Tibial artery (tissue), 4 donors: ENCODE data around the gene TRIM24.
"Not testable (repeated sequence)": the region's sequence is repeated elsewhere in the genome, so short reads cannot be mapped to it uniquely, and the experiment has no call there.

Experiments
- DNase-seq, 2 donors: peaks; one replicate each; pipeline ENCODE4 v3.0.0-alpha.2; 2019
- H3K27ac ChIP-seq, 2 donors: fragments of 200-600 bp; sonication (generic) in 1 of 2; 1 replicate in 1 of 2; 2 replicates in 1 of 2; pipeline ENCODE4 v1.5.1; 2018 to 2019; ENCODE audit warnings: mild to moderate bottlenecking in 1 of 2
- H3K27me3 ChIP-seq, 2 donors: fragments of 200-600 bp; sonication (generic) in 1 of 2; one replicate each; pipeline versions ENCODE4 v1.5.1 to v1.6.0; 2016 to 2019
- H3K36me3 ChIP-seq, 3 donors: fragments of 200-600 bp; sonication (generic) in 2 of 3; one replicate each; pipeline ENCODE4 v1.5.1; 2016 to 2019; ENCODE audit warnings: mild to moderate bottlenecking in 2 of 3
- H3K4me1 ChIP-seq, 4 donors: fragments of 200-600 bp; sonication (generic) in 2 of 4; 1 replicate in 3 of 4; 2 replicates in 1 of 4; pipeline ENCODE4 v1.5.1; 2016 to 2019
- H3K4me3 ChIP-seq, 2 donors: fragments of 200-600 bp; sonication (generic) in 1 of 2; 1 replicate in 1 of 2; 2 replicates in 1 of 2; pipeline ENCODE4 v1.5.1; 2018 to 2019; ENCODE audit warnings: mild to moderate bottlenecking in 2 of 2
- H3K9me3 ChIP-seq, 3 donors: fragments of 200-600 bp; sonication (generic) in 1 of 3; one replicate each; pipeline ENCODE4 v1.5.1; 2016 to 2019
- intact Hi-C: fragments of 100-400 bp; cut with DNase I; formaldehyde crosslinking; loops from one replicate; pipeline ENCODE4 v1.15.0; 2023; ENCODE audit warnings: low total_unique reads
- TF ChIP-seq, protein P1 (sequence below), 2 experiments: fragments of 200-600 bp in 1 of 2; fragments of 450-650 bp in 1 of 2; IDR thresholded peaks; one replicate each; pipeline ENCODE4 v1.5.1; 2017 to 2019; ENCODE audit warnings: antibody characterized with exemption in 2 of 2, mild to moderate bottlenecking in 1 of 2, moderate library complexity in 1 of 2

Gene TRIM24

DNA sequence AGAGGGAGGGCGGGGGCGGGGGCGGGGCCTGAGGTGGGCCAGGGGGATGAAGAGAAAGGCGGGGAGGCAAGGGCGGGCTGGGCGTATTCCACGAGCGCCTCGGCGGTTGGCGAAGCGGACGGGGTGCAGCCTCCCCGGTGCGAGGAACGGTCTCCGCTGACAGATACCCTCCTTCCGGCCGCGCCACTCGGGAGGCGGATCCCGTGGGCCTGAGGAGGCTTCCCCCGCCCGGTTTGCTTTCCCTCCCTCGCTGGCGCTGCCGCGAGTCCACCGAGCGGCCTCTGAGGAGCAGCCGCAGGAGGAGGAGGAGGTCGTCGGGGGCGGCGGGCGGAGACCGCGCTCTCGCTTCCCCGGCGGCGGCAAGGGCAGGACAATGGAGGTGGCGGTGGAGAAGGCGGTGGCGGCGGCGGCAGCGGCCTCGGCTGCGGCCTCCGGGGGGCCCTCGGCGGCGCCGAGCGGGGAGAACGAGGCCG, at the start of gene TRIM24:
Gene TRIM24, plus strand, starts transcription at position 84 of the 473 bp plus-strand sequence. Its CDS starts 290 bp downstream, at position 374.
- intact Hi-C loops: no loop called here
- TF ChIP-seq, protein P1, sequence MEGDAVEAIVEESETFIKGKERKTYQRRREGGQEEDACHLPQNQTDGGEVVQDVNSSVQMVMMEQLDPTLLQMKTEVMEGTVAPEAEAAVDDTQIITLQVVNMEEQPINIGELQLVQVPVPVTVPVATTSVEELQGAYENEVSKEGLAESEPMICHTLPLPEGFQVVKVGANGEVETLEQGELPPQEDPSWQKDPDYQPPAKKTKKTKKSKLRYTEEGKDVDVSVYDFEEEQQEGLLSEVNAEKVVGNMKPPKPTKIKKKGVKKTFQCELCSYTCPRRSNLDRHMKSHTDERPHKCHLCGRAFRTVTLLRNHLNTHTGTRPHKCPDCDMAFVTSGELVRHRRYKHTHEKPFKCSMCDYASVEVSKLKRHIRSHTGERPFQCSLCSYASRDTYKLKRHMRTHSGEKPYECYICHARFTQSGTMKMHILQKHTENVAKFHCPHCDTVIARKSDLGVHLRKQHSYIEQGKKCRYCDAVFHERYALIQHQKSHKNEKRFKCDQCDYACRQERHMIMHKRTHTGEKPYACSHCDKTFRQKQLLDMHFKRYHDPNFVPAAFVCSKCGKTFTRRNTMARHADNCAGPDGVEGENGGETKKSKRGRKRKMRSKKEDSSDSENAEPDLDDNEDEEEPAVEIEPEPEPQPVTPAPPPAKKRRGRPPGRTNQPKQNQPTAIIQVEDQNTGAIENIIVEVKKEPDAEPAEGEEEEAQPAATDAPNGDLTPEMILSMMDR (IDR thresholded peaks at IDR 0.05): no peak

DNA sequence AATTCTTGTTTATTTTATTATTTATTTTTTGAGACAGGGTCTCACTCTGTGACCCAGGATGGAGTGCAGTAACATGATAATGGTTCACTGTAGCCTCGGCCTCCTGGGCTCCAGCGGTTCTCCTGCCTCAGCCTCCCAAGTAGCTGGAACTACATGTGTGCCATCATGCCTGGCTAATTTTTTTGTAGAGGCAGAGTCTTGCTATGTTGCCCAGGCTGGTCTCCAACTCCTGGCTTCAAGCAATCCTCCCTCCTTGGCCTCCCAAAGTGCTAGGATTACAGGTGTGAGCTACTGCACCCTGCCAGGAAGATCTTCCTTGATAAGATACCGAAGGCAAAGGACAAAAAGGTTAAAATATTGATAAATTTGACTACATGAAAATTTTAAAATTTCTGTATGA, 48.0 kb upstream of the TRIM24 start:
- H3K27ac ChIP-seq: not testable (repeated sequence)

More for the DNA sequence above, at the start of gene TRIM24:
- no peaks in the 10 kb centered on the region for H3K27me3 ChIP-seq
- H3K4me3 ChIP-seq: peak within 1 kb of the TSS; percentile 68 to 83
- H3K27ac ChIP-seq: peak within 1 kb of the TSS; percentile 89 to 91
- H3K4me1 ChIP-seq: peaks cover 0 to 11% (median 6%) of the 10 kb centered on the region in 4 donors
- no peaks in the 10 kb centered on the region for H3K36me3 ChIP-seq
- H3K9me3 ChIP-seq: no peaks in the 10 kb centered on the region
- no peak for DNase-seq

DNA sequence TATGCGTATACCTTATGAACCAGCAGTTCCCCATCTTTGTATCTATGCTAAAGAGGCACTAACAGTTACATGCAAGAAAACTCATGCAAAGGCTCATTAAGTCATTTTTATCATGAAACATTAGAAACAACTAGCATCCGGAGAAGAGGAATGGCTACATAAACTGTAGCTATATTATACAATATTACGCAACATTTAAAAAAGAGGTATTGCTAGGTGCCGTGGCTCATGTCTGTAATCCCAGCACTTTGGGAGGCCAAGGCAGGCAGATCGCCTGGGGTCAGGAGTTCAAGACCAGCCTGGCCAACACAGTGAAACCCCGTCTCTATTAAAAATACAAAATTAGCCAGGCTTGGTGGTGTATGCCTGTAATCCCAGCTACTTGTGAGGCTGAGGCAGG, 47.1 kb upstream of the TRIM24 start:
- intact Hi-C loops: not testable (repeated sequence)

More for the DNA sequence above, 48.0 kb upstream of the TRIM24 start:
- H3K36me3 ChIP-seq, H3K4me3 ChIP-seq, DNase-seq, H3K9me3 ChIP-seq, H3K27me3 ChIP-seq, intact Hi-C loops, H3K4me1 ChIP-seq: not testable (repeated sequence)

DNA sequence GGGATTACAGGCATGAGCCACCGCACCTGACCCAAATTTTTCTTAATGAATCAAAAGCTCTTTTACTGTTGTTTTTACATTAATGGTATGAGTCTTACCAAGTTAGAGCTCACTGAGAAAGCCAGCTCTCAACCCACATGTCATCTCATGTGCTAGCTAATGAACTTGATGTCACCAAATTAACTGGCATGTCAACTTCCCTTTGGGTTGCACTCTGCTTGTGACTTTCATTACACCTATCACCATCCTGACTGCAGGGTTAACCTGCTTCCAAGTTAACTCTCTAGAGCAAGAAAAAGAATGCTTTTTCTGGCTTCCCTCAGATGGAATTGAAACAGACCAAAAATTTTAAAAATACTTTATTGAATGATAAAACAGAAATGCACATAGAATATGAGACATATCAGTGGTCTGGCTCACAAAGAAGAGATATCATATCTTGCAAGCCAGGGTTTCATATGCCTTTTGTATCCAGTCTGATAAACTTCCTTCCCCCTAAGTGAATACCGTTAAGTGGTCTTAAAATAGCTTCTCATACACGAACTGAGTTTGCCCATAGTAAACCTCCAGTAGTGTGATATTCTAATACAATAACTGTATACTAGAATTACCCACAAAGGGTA, 42.9 kb upstream of the TRIM24 start:
- no peaks in the 10 kb centered on the region for H3K27me3 ChIP-seq
- TF ChIP-seq, protein P1 (IDR thresholded peaks at IDR 0.05): no peak
- intact Hi-C loops: no loop called here
- DNase-seq: no peak
- H3K4me1 ChIP-seq: no peaks in the 10 kb centered on the region
- H3K4me3 ChIP-seq: no peak overlapping the region
- H3K9me3 ChIP-seq: no peaks in the 10 kb centered on the region
- no peak overlapping the region for H3K27ac ChIP-seq
- no peaks in the 10 kb centered on the region for H3K36me3 ChIP-seq

More for the DNA sequence above, 47.1 kb upstream of the TRIM24 start:
- not testable (repeated sequence) for H3K27ac ChIP-seq, H3K27me3 ChIP-seq, H3K4me3 ChIP-seq, H3K9me3 ChIP-seq, H3K36me3 ChIP-seq, H3K4me1 ChIP-seq, DNase-seq

DNA sequence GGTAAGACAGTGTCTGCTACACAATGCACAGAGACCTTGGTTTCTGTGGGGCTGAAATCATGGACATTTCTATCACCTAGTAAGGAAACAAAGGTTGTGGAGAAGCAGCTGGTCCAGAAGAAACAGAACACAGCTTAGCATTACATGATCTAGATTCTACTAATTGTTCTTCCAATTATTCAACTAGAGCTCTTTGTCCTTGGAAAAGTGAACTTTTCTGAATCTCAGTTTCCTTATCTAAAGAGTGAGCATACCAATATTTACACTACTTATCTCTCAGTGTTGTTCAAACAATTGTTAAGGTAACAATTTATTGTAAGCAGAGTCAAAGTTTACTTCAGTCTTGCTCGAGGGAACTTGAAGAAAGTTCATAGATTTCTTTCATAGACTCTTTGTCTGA, 42.3 kb upstream of the TRIM24 start:
- Histone ChIP-seq H3K4me1 (no peaks in the 10 kb centered on the region), H3K27me3 (no peaks in the 10 kb centered on the region), H3K9me3 (no peaks in the 10 kb centered on the region), H3K4me3 (no peak overlapping the region), H3K27ac (no peak overlapping the region), H3K36me3 (no peaks in the 10 kb centered on the region)
- intact Hi-C loops: no loop called here
- no peak for DNase-seq
- TF ChIP-seq, protein P1 (IDR thresholded peaks at IDR 0.05): no peak

DNA sequence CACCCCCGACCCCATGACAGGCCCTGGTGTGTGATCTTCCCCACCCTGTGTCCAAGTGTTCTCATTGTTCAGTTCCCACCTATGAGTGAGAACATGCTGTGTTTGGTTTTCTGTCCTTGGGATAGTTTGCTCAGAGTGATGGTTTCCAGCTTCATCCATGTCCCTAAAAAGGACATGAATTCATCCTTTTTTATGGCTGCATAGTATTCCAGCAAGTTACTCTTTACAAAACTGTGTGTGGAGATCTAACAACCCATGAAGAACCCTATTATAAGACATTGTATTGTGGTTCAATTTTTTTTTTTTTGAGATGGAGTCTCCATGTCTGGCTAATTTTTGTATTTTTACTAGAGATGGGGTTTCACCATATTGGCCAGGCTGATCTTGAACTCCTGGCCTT, 41.7 kb upstream of the TRIM24 start:
- H3K27ac ChIP-seq, DNase-seq, H3K9me3 ChIP-seq, H3K4me1 ChIP-seq, intact Hi-C loops, H3K36me3 ChIP-seq, H3K4me3 ChIP-seq, H3K27me3 ChIP-seq: not testable (repeated sequence)

DNA sequence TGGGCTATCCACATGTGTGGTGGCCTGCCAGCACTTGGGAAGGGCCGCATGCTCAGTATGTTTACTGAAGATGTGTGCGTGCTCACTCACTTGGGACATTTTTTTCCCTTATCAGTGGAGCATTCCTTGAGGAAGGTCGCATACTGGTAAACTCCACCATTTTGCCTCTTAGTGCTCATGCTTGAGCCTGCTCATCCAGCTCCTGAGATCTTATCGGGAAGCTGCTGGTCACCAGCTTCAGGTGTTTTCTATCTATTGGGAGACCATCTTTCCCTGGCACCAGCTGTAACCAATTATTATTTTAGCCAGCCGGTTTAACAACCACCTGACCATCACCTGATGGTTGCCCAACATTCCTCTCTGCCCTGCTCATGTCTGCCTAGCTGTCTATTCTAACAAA, 35.0 kb upstream of the TRIM24 start:
- intact Hi-C loops: no loop called here

More for the DNA sequence above, 35.0 kb upstream of the TRIM24 start:
- TF ChIP-seq, protein P1 (IDR thresholded peaks at IDR 0.05): no peak
- H3K27me3 ChIP-seq: no peaks in the 10 kb centered on the region
- peaks cover 0 to 18% (median 17%) of the 10 kb centered on the region in 3 donors for H3K9me3 ChIP-seq
- H3K4me3 ChIP-seq: no peak overlapping the region
- H3K4me1 ChIP-seq: no peaks in the 10 kb centered on the region
- H3K36me3 ChIP-seq: no peaks in the 10 kb centered on the region
- DNase-seq: no peak
- no peak overlapping the region for H3K27ac ChIP-seq
